Thoracic aorta (tissue), 2 donors: ENCODE measurements around the gene HOXC5. TPM values are rescaled to one million over a fixed set of nuclear protein-coding genes. Genes with fewer than 3 reads are reported as not detected.

Source experiments
- ATAC-seq: fragments of 150-250 bp; one replicate; pipeline ENCODE4 v1.8.0; 2017; ENCODE audit warnings: low read depth; ENCODE audit not compliant: insufficient number of reproducible peaks, low FRiP score
- DNase-seq: peaks from one replicate; pipeline ENCODE4 v3.0.0-alpha.2; 2020; ENCODE audit warnings: low spot score
- H3K27ac ChIP-seq, 2 donors: fragments of 200-600 bp; sonication (generic); 1 replicate in 1 of 2; 2 replicates in 1 of 2; pipeline ENCODE4 v1.5.1; 2016; ENCODE audit warnings: mild to moderate bottlenecking in 2 of 2, moderate library complexity in 2 of 2
- H3K27me3 ChIP-seq: fragments of 200-600 bp; sonication (generic); replicated peaks from 2 replicates; pipeline ENCODE4 v1.6.0; 2016; ENCODE audit warnings: mild to moderate bottlenecking; ENCODE audit not compliant: insufficient read depth
- H3K36me3 ChIP-seq: fragments of 200-600 bp; sonication (generic); one replicate; pipeline ENCODE4 v1.5.1; 2016
- H3K4me1 ChIP-seq, 2 donors: fragments of 200-600 bp; sonication (generic); 1 replicate in 1 of 2; 2 replicates in 1 of 2; pipeline versions ENCODE4 v1.5.1 to v1.6.0; 2016; ENCODE audit warnings: low read depth in 2 of 2, mild to moderate bottlenecking in 1 of 2; ENCODE audit not compliant: control insufficient read depth in 1 of 2
- H3K4me3 ChIP-seq: fragments of 200-600 bp; sonication (generic); 2 replicates; pipeline ENCODE4 v1.5.1; 2016; ENCODE audit warnings: mild to moderate bottlenecking
- H3K9me3 ChIP-seq: fragments of 200-600 bp; sonication (generic); 2 replicates; pipeline ENCODE4 v1.5.1; 2016
- CTCF ChIP-seq: fragments of 200-600 bp; sonication (generic); IDR thresholded peaks from one replicate; pipeline ENCODE4 v1.5.1; 2019; ENCODE audit warnings: antibody characterized with exemption
- total RNA-seq, 2 donors: library from RNA; depleted of rRNA; stranded (reverse); fragments of >200 nt; gene quantifications; one replicate each; pipeline versions ENCODE4 v1.1.0 to v1.2.3, GENCODE V29; 2016

Gene HOXC5
- total RNA-seq, 2 donors from 2014 or later: 1.8 TPM; not detected in 1

- Histone ChIP-seq H3K9me3 (no peaks in the 10 kb centered on the region), H3K4me3 (no peak overlapping the region), H3K36me3 (no peaks in the 10 kb centered on the region), H3K27ac (no peak overlapping the region), H3K4me1 (peaks cover 0 to 10% of the 10 kb centered on the region in 2 donors), H3K27me3 (no peaks in the 10 kb centered on the region)
- no peak for ATAC-seq
- no peak for DNase-seq
- no peak for TF ChIP-seq CTCF
These were observed 5.5 kb downstream of the HOXC5 start for GRCh38 chr12:54038284-54038870.

- H3K27ac ChIP-seq: no peak overlapping the region
- H3K9me3 ChIP-seq: no peaks in the 10 kb centered on the region
- H3K27me3 ChIP-seq: no peaks in the 10 kb centered on the region
- DNase-seq (no peak), ATAC-seq (no peak)
- no peaks in the 10 kb centered on the region for H3K36me3 ChIP-seq
- no peak overlapping the region for H3K4me3 ChIP-seq
- no peak for TF ChIP-seq CTCF
- H3K4me1 ChIP-seq: peaks cover 0 to 7% of the 10 kb centered on the region in 2 donors
These were observed 6.1 kb downstream of the HOXC5 start for GRCh38 chr12:54038871-54039414.

DNA sequence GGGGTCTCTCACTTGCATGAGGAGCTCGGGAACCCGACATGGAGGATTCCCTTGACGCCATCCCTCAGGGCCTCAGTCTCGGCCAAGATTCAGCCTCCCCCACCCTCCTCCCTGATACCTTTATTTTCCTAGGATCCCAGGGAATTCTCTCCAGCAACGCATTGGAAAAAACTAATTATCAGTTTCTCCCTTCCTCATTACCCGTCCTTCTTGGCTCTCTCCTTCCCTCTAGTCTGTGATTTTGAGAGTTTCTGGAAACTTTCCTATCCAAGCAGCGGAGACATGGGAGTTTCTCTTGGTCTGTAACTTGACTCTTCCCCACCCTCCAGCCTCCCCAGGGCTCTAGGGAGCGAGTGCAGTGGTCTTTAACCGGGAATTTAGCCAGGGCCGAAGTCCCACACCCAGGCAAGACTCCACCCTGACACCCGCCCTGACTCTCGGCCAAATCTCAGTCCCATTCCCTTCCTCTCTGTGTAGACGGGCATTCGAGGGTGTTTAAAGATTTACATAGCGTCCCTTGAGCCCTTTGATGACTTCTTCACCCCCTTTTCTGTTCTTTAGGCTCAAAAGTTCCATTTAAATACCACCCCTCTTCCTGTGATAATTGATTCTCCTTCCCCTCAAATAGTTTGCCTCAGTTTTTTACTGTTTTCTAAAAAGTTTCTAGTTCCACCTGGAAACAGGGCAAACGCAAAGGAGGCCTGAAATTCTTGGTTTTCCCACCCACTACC is 6.7 kb downstream of the HOXC5 start:
- ATAC-seq (no peak), DNase-seq (no peak)
- Histone ChIP-seq H3K4me1 (peaks cover 0 to 7% of the 10 kb centered on the region in 2 donors), H3K4me3 (no peak overlapping the region), H3K27me3 (no peaks in the 10 kb centered on the region), H3K36me3 (no peaks in the 10 kb centered on the region), H3K9me3 (no peaks in the 10 kb centered on the region), H3K27ac (no peak overlapping the region)
- no peak for TF ChIP-seq CTCF

- no peaks in the 10 kb centered on the region for H3K9me3 ChIP-seq
- peak; percentile 53 for ATAC-seq
- no peak for TF ChIP-seq CTCF
- DNase-seq: no peak
- no peaks in the 10 kb centered on the region for H3K27me3 ChIP-seq
- H3K4me1 ChIP-seq: peaks cover 0 to 7% of the 10 kb centered on the region in 2 donors
- H3K36me3 ChIP-seq: no peaks in the 10 kb centered on the region
- H3K4me3 ChIP-seq: no peak overlapping the region
- H3K27ac ChIP-seq: no peak overlapping the region
These were observed 7.3 kb downstream of the HOXC5 start for GRCh38 chr12:54040148-54040494.

DNA sequence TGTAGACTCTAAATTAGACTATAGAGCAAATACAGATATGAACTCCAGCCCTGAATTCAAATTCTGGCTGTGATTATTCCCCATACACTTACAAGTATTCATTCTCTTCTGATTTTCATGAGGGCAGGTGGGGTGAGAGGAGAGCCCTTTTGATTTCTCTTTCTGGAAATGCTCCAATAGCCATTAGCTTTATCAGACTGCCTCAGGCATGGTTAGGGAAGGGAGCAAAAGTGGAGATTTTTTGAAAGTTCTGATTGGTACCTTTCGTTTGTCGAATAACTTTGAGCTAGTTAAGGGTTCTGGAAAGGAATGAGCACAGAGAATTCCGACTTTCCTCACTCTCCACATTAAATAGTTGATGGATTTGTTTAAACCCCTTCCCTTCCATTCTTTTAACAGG is 7.8 kb downstream of the HOXC5 start:
- TF ChIP-seq CTCF: no peak
- Histone ChIP-seq H3K4me3 (no peak overlapping the region), H3K36me3 (no peaks in the 10 kb centered on the region), H3K27me3 (no peaks in the 10 kb centered on the region), H3K27ac (no peak overlapping the region), H3K4me1 (peaks cover 0 to 7% of the 10 kb centered on the region in 2 donors), H3K9me3 (no peaks in the 10 kb centered on the region)
- DNase-seq: no peak
- ATAC-seq: no peak
